DND-41 (cell line): Measurements from ENCODE around the gene BACH2.

ENCODE experiments used
- CTCF ChIP-seq: IDR thresholded peaks from 2 replicates; pipeline ENCODE4 v1.5.1; 2012; ENCODE audit warnings: borderline replicate concordance, low read length, moderate library complexity, mild to moderate bottlenecking; ENCODE audit not compliant: poor library complexity, severe bottlenecking; ENCODE audit errors: extremely low read depth
- EZH2 ChIP-seq: IDR thresholded peaks from 3 replicates; pipeline ENCODE4 v1.6.1; 2012; ENCODE audit warnings: borderline replicate concordance, low read depth, mild to moderate bottlenecking, moderate library complexity, low read length, inconsistent platforms; ENCODE audit not compliant: severe bottlenecking

DNA sequence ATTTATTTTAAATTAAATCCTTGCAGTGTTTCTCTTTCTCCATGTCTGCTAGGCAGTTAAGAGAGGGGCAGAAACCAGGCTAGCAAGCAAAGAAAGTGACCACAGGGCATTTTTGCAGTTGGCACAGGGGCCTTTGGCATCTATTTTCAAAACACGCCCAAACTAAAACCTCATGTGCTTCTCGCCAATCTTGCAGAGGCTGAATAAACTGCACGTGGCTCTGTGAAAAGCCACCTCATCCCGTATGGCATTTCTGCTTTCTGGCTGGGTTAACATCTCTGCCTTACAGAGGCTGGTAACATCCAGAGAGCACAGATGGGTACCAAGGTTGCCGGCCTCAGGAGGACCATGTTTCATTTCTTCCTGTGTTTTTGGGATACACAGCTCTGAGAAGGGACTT lies 347.8 kb downstream of the BACH2 start:
- TF ChIP-seq CTCF (no peak), EZH2 (no peak)
